H1 (cell line): ENCODE results near the gene TAS2R46.

Experiments used
- CBX5 ChIP-seq: fragments of 300-800, 300-1000 bp; sonication (generic); IDR thresholded peaks from 2 replicates; pipeline ENCODE4 v1.7.1; 2016; ENCODE audit warnings: antibody characterized with exemption, low read length, low read depth
- EP300 ChIP-seq, 2 experiments: IDR thresholded peaks; 1 replicate in 1 of 2; 2 replicates in 1 of 2; pipeline ENCODE4 v1.6.1; 2011 to 2012; ENCODE audit warnings: low read depth in 2 of 2, low read length in 2 of 2, mild to moderate bottlenecking in 2 of 2, borderline replicate concordance in 1 of 2, inconsistent platforms in 1 of 2, moderate library complexity in 1 of 2
- EZH2 ChIP-seq: fragments of 200-600 bp; sonication (generic); IDR thresholded peaks from 2 replicates; pipeline ENCODE4 v1.7.1; 2012; ENCODE audit warnings: low read depth, mild to moderate bottlenecking, moderate library complexity, low read length, inconsistent platforms; ENCODE audit not compliant: severe bottlenecking
- HDAC6 ChIP-seq: IDR thresholded peaks from one replicate; pipeline ENCODE4 v1.7.1; 2012; ENCODE audit warnings: low read depth, mild to moderate bottlenecking, inconsistent platforms, low read length, moderate library complexity
- KDM1A ChIP-seq: fragments of 200-600, 300-600 bp; sonication (generic); IDR thresholded peaks from 2 replicates; pipeline ENCODE4 v1.7.1; 2016; ENCODE audit warnings: mild to moderate bottlenecking, low read length, borderline replicate concordance
- POLR2A ChIP-seq, 2 experiments: IDR thresholded peaks; 1 replicate in 1 of 2; 2 replicates in 1 of 2; pipeline ENCODE4 v1.6.1; 2011; ENCODE audit warnings: low read depth in 2 of 2, low read length in 2 of 2, mild to moderate bottlenecking in 2 of 2; ENCODE audit errors: control extremely low read depth in 1 of 2
- POLR2AphosphoS5 ChIP-seq: IDR thresholded peaks from 2 replicates; pipeline ENCODE4 v1.6.1; 2011; ENCODE audit warnings: low read depth, low read length
- RAD21 ChIP-seq, 2 experiments: IDR thresholded peaks in 1 of 2; conservative IDR thresholded peaks in 1 of 2; 2 replicates each; pipeline ENCODE4 v1.6.1; 2011; ENCODE audit warnings: low read depth in 2 of 2, low read length in 2 of 2, improper control_type of control experiment in 1 of 2, inconsistent platforms in 1 of 2, mild to moderate bottlenecking in 1 of 2, moderate library complexity in 1 of 2
- RFX5 ChIP-seq: IDR thresholded peaks from 2 replicates; pipeline ENCODE4 v1.6.1; 2011; ENCODE audit warnings: low read depth, low read length, improper control_type of control experiment, borderline replicate concordance
- SIX5 ChIP-seq: IDR thresholded peaks from 2 replicates; pipeline ENCODE4 v1.6.1; 2011; ENCODE audit warnings: mild to moderate bottlenecking, low read depth, low read length
- SRF ChIP-seq: IDR thresholded peaks from 2 replicates; pipeline ENCODE4 v1.6.1; 2011; ENCODE audit warnings: mild to moderate bottlenecking, low read depth, low read length, moderate library complexity
- TBP ChIP-seq: IDR thresholded peaks from 2 replicates; pipeline ENCODE4 v1.6.1; 2011; ENCODE audit warnings: low read depth, low read length, improper control_type of control experiment
- TF ChIP-seq, protein P1 (sequence below), 3 experiments: IDR thresholded peaks; 1 replicate in 2 of 3; 2 replicates in 1 of 3; pipeline versions ENCODE4 v1.5.1 to v1.6.1; 2011; ENCODE audit warnings: low read length in 3 of 3, mild to moderate bottlenecking in 3 of 3, inconsistent platforms in 2 of 3, low read depth in 1 of 3, moderate library complexity in 1 of 3; ENCODE audit not compliant: insufficient read depth in 1 of 3; ENCODE audit errors: control extremely low read depth in 1 of 3

DNA sequence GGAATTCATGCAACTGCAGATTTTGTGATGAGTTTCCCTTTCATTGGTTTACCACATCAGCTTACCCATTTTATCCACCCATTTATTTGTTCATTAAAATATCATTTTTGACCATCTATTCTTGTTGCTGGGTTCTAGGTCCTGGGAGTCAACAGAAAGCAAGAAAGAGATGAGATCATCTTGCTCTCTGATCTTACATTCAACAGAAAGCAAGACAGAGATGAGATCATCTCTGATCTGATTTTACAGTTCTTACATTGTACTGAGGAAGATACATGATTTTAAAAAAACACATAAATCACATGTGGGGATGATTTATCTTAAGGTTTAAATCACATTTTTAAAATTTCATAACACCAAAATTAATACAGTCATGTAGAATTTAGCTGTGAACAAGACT, 2.3 kb downstream of the TAS2R46 start:
- no peak for TF ChIP-seq TBP
- TF ChIP-seq HDAC6: no peak
- TF ChIP-seq, protein P1, sequence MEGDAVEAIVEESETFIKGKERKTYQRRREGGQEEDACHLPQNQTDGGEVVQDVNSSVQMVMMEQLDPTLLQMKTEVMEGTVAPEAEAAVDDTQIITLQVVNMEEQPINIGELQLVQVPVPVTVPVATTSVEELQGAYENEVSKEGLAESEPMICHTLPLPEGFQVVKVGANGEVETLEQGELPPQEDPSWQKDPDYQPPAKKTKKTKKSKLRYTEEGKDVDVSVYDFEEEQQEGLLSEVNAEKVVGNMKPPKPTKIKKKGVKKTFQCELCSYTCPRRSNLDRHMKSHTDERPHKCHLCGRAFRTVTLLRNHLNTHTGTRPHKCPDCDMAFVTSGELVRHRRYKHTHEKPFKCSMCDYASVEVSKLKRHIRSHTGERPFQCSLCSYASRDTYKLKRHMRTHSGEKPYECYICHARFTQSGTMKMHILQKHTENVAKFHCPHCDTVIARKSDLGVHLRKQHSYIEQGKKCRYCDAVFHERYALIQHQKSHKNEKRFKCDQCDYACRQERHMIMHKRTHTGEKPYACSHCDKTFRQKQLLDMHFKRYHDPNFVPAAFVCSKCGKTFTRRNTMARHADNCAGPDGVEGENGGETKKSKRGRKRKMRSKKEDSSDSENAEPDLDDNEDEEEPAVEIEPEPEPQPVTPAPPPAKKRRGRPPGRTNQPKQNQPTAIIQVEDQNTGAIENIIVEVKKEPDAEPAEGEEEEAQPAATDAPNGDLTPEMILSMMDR (IDR thresholded peaks at IDR 0.05; ENCODE audit: control extremely low read depth in 1 of 3, insufficient read depth in 1 of 3, low read depth in 1 of 3, low read length in 3 of 3): no peak
- TF ChIP-seq POLR2A (IDR thresholded peaks at IDR 0.05; ENCODE audit: control extremely low read depth in 1 of 2, low read depth in 2 of 2, low read length in 2 of 2): no peak
- TF ChIP-seq CBX5: no peak
- no peak for TF ChIP-seq RAD21 (IDR thresholded peaks at IDR 0.05 in 1 of 2, conservative IDR thresholded peaks at IDR 0.05 in 1 of 2; ENCODE audit: low read depth in 2 of 2, low read length in 2 of 2)
- no peak for TF ChIP-seq KDM1A
- TF ChIP-seq EP300 (IDR thresholded peaks at IDR 0.05; ENCODE audit: borderline replicate concordance in 1 of 2, low read depth in 2 of 2, low read length in 2 of 2): no peak
- TF ChIP-seq RFX5: no peak
- no peak for TF ChIP-seq SIX5
- no peak for TF ChIP-seq EZH2
- no peak for TF ChIP-seq SRF
- no peak for TF ChIP-seq POLR2AphosphoS5
